Heart left ventricle (tissue), 16 donors: Measurements from ENCODE around the gene PRDM15. TPM values are rescaled to one million over a fixed set of nuclear protein-coding genes. Genes with fewer than 3 reads are reported as not detected.
A peak's percentile ranks its signal among the peaks of the same experiment; 100 is the strongest.

ENCODE experiments used
- ATAC-seq, 4 donors: fragments of 200-7000 bp; cut with Tn5 transposase; one replicate each; pipeline ENCODE4 v1.9.1; 2020 to 2022; ENCODE audit warnings: moderate library complexity in 4 of 4, mild to moderate bottlenecking in 3 of 4, moderate number of reproducible peaks in 1 of 4
- DNase-seq, 5 donors: peaks; one replicate each; pipeline ENCODE4 v3.0.0-alpha.2; 2020
- H3K27ac ChIP-seq, 12 donors: fragments of 200-600 bp; sonication (generic) in 4 of 12; one replicate each; pipeline versions ENCODE4 v1.5.0 to v1.8.0; 2016 to 2022; ENCODE audit warnings: mild to moderate bottlenecking in 2 of 12
- H3K27me3 ChIP-seq, 9 donors: fragments of 200-600 bp; sonication (generic) in 2 of 9; one replicate each; pipeline versions ENCODE4 v1.5.1 to v1.8.0; 2016 to 2022; ENCODE audit warnings: mild to moderate bottlenecking in 3 of 9
- H3K36me3 ChIP-seq, 9 donors: fragments of 200-600 bp; sonication (generic) in 2 of 9; one replicate each; pipeline versions ENCODE4 v1.5.0 to v1.8.0; 2018 to 2022; ENCODE audit warnings: mild to moderate bottlenecking in 2 of 9
- H3K4me1 ChIP-seq, 12 donors: fragments of 200-600 bp; sonication (generic) in 4 of 12; one replicate each; pipeline versions ENCODE4 v1.5.0 to v1.8.0; 2016 to 2022; ENCODE audit warnings: mild to moderate bottlenecking in 3 of 12
- H3K4me3 ChIP-seq, 12 donors: fragments of 200-600 bp; sonication (generic) in 4 of 12; one replicate each; pipeline versions ENCODE4 v1.5.0 to v1.8.0; 2017 to 2022; ENCODE audit warnings: mild to moderate bottlenecking in 9 of 12, moderate library complexity in 4 of 12
- H3K9me3 ChIP-seq, 12 donors: fragments of 200-600 bp; sonication (generic) in 4 of 12; one replicate each; pipeline versions ENCODE4 v1.5.0 to v1.8.0; 2016 to 2022; ENCODE audit warnings: mild to moderate bottlenecking in 1 of 12
- CTCF ChIP-seq, 12 donors: fragments of 200-600 bp; sonication (generic) in 4 of 12; IDR thresholded peaks; one replicate each; pipeline versions ENCODE4 v1.5.0 to v1.8.0; 2018 to 2022; ENCODE audit warnings: antibody characterized with exemption in 12 of 12, mild to moderate bottlenecking in 5 of 12
- POLR2A ChIP-seq, 2 donors: fragments of 450-650 bp; IDR thresholded peaks; one replicate each; pipeline ENCODE4 v1.6.1; 2017; ENCODE audit warnings: antibody characterized with exemption in 2 of 2, mild to moderate bottlenecking in 2 of 2, moderate library complexity in 2 of 2
- WGBS, 4 donors: extraction: QIAGEN DNeasy Blood & Tissue Kit in 2 of 4; methylation state at CpG; one replicate each; pipeline versions ENCODE4 v1.1.5 to v1.1.7; 2013 to 2018; 5-methylcytosine and 5-hydroxymethylcytosine counted together
- intact Hi-C, 10 donors: fragments of 100-400 bp; cut with DNase I; formaldehyde crosslinking; loops; one replicate each; pipeline versions ENCODE4 v1.11.1 to v1.14.2; 2022
- polyA plus RNA-seq, 2 donors: library from polyadenylated mRNA; stranded (reverse); fragments of 200-250 nt; gene quantifications; one replicate each; pipeline ENCODE4 v1.2.3, GENCODE V29; 2013
- total RNA-seq, 9 donors: library from RNA; depleted of rRNA in 2 of 9; stranded (reverse); fragments of >200 nt in 2 of 9; fragmentation: NEBNext Ultra II Directional in 3 of 9; extraction: Animal tissue kit (Norgen Biotek cat#: 25700) in 3 of 9; gene quantifications; one replicate each; pipeline versions ENCODE4 v1.1.0 to v1.2.4, GENCODE V29; 2016 to 2023
- donor health status: ischemic (EF 13 %, LVEDD 7.1; RV severe dilation, severe dysfunction).
- donor health status: healthy with polysubstance abuse.
- donor health status: DM: no; HTN: yes; CAD: no.
- donor health status: DM: no; HTN: no; CAD: no.
- donor health status: ischemic (EF 25% LVEDD 6.9; RV normal size, moderate dysfunction).
- donor health status: ischemic (EF 25% LVEDD 5.7; RV mildly dilated, moderate dysfunction).
- donor health status: healthy.
- donor health status: DM: yes; HTN: yes; CAD: no.
- donor health status: ischemic (EF 35%, LVEDD 5.7; RV mildly dilated, moderate dysfunction).
- donor health status: nonischemic (EF 11% LVEDD 7.7; RV severe dilation, severe dysfunction).
- donor health status: DM: yes; HTN: yes; CAD: no.
- donor health status: PGD.
- donor health status: ischemic (EF 29% LVEDD 5.4; RV normal size, mild dysfunction).
- donor health status: nonischemic (EF 23%, LVEDD 6.1; RV moderate dilation, normal function).

PRDM15 gene
- total and polyA plus RNA-seq, 11 donors, result 2.1 to 6.3 (median 2.7) TPM

- 83 to 95% (median 92%) methylated on average over 9 to 13 of the region's 13 CpGs for WGBS, 4 donors
- TF ChIP-seq CTCF (IDR thresholded peaks at IDR 0.05), result no peak
- no peak for TF ChIP-seq POLR2A (IDR thresholded peaks at IDR 0.05)
- no peaks in the 10 kb centered on the region for H3K27me3 ChIP-seq
- no peak for DNase-seq
- H3K27ac ChIP-seq, result no peak overlapping the region
- H3K36me3 ChIP-seq, result peaks cover 0 to 47% (median 28%) of the 10 kb centered on the region in 9 donors
- intact Hi-C loops, result no loop called here
- H3K9me3 ChIP-seq, result no peaks in the 10 kb centered on the region
- peak in 1 of 4 donors; percentile 24 for ATAC-seq
- peaks cover 0 to 9% (median 0%) of the 10 kb centered on the region in 12 donors for H3K4me1 ChIP-seq
- no peak overlapping the region for H3K4me3 ChIP-seq
These were observed 75.8 kb downstream of the PRDM15 start for GRCh38 chr21:41803316-41803715.

- WGBS, 4 donors, result 53 to 69% (median 64%) methylated on average over 19 of the region's 19 CpGs
- H3K4me3 ChIP-seq, result peak overlapping the region in 1 of 12 donors; percentile 28
- no peaks in the 10 kb centered on the region for H3K27me3 ChIP-seq
- TF ChIP-seq POLR2A (IDR thresholded peaks at IDR 0.05) (no peak), CTCF (IDR thresholded peaks at IDR 0.05) (no peak)
- DNase-seq, result peak in 4 of 5 donors; percentile 54 to 82 (median 60)
- peak overlapping the region in 1 of 12 donors; percentile 21 for H3K27ac ChIP-seq
- peaks cover 0 to 51% (median 30%) of the 10 kb centered on the region in 9 donors for H3K36me3 ChIP-seq
- ATAC-seq, result peak; percentile 22 to 82 (median 62)
- intact Hi-C loops, result no loop called here
- H3K4me1 ChIP-seq, result peaks cover 0 to 9% (median 0%) of the 10 kb centered on the region in 12 donors
- no peaks in the 10 kb centered on the region for H3K9me3 ChIP-seq
These were observed 76.5 kb downstream of the PRDM15 start for GRCh38 chr21:41802684-41803083.

- H3K27ac ChIP-seq, result peak overlapping the region in 1 of 12 donors; percentile 21
These were observed 77.0 kb downstream of the PRDM15 start for GRCh38 chr21:41802198-41802584.

More at GRCh38 chr21:41802198-41802584, 77.0 kb downstream of the PRDM15 start:
- Histone ChIP-seq H3K36me3 (peaks cover 0 to 51% (median 30%) of the 10 kb centered on the region in 9 donors), H3K9me3 (no peaks in the 10 kb centered on the region), H3K4me3 (no peak overlapping the region), H3K4me1 (peaks cover 0 to 9% (median 0%) of the 10 kb centered on the region in 12 donors), H3K27me3 (no peaks in the 10 kb centered on the region)
- no peak for ATAC-seq
- 79 to 91% (median 85%) methylated on average over 5 of the region's 5 CpGs for WGBS, 4 donors
- intact Hi-C loops, result no loop called here
- DNase-seq, result no peak
- no peak for TF ChIP-seq CTCF (IDR thresholded peaks at IDR 0.05)
- no peak for TF ChIP-seq POLR2A (IDR thresholded peaks at IDR 0.05)
